Measurements from ENCODE around the gene TMEM250.
"Not testable (repeated sequence)": the region's sequence is repeated elsewhere in the genome, so short reads cannot be mapped to it uniquely, and the experiment has no call there.

Gene TMEM250

DNA sequence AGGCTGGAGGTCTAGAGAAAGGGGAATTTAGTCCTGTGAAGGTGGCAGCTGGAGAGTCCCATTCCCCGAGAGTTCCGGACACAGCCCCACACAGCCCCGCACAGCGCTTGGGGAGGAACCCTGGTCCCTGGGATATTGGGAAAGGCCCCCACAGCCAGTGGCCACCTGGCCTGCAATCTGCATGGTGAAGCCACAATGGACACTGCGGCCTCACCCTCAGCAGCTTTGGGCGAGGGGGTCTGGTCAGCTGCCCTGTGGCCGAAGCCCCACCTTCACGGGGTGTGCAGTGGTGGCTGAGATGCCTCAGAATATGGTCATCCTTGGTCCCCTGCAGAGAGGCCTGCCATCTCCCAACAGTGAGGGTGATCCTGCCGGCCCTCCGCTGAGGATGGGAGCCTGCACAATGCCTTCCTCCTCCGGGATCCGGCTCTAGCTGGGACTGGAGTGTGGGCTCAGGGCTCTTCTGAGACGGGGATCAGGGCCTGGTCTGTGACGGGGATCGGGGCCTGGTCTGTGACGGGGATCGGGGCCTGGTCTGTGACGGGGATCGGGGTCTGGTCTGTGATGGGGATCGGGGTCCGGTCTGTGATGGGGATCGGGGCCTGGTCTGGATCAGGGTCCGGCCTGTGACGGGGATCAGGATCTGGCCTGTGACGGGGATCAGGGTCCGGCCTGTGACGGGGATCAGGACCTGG lies 33.3 kb upstream of the TMEM250 start:
- in situ Hi-C loops (cut with HindIII; ENCODE audit: low sequenced_read_pairs) = loop anchor here (10.0 kb wide), 1 partner anchor 437 kb away; no protein-coding TSS in a partner anchor
- TF ChIP-seq, protein P1, sequence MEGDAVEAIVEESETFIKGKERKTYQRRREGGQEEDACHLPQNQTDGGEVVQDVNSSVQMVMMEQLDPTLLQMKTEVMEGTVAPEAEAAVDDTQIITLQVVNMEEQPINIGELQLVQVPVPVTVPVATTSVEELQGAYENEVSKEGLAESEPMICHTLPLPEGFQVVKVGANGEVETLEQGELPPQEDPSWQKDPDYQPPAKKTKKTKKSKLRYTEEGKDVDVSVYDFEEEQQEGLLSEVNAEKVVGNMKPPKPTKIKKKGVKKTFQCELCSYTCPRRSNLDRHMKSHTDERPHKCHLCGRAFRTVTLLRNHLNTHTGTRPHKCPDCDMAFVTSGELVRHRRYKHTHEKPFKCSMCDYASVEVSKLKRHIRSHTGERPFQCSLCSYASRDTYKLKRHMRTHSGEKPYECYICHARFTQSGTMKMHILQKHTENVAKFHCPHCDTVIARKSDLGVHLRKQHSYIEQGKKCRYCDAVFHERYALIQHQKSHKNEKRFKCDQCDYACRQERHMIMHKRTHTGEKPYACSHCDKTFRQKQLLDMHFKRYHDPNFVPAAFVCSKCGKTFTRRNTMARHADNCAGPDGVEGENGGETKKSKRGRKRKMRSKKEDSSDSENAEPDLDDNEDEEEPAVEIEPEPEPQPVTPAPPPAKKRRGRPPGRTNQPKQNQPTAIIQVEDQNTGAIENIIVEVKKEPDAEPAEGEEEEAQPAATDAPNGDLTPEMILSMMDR (IDR thresholded peaks at IDR 0.05; ENCODE audit: low read depth, low read length, missing control alignments) = no peak

GRCh38 chr9:136151214-136151804 lies 32.6 kb upstream of the TMEM250 start:
- TF ChIP-seq, protein P1 (IDR thresholded peaks at IDR 0.05; ENCODE audit: low read depth, low read length, missing control alignments) = no peak
- no peak overlapping the region for H3K4me3 ChIP-seq (ENCODE audit: low read depth, low read length)
- in situ Hi-C loops (cut with HindIII; ENCODE audit: low sequenced_read_pairs) = loop anchor here (10.0 kb wide), 1 partner anchor 437 kb away; no protein-coding TSS in a partner anchor
- DNase-seq (ENCODE audit: low read depth) = no peak

More for the DNA sequence above, 33.3 kb upstream of the TMEM250 start:
- DNase-seq (ENCODE audit: low read depth) = no peak
- no peak overlapping the region for H3K4me3 ChIP-seq (ENCODE audit: low read depth, low read length)

DNA sequence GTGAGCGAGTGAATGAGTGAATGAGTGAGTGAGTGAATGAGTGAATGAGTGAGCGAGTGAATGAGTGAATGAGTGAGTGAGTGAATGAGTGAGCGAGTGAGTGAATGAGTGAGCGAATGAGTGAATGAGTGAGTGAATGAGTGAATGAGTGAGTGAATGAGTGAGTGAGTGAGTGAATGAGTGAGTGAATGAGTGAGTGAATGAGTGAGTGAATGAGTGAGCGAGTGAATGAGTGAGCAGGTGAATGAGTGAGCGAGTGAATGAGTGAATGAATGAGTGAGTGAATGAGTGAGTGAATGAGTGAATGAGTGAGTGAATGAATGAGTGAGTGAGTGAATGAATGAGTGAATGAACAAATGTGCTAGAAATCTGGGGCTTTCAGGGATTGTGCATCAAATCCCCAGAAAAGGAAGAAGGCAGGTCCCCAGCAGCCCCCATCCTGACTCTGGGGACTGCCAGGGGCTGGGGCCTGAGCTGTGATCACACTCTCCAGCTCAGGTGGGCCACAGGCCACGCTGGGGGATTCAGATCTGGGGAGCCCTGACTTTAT lies 32.1 kb upstream of the TMEM250 start:
- not testable (repeated sequence) for H3K4me3 ChIP-seq (ENCODE audit: low read depth, low read length); DNase-seq (ENCODE audit: low read depth)
- in situ Hi-C loops (cut with HindIII; ENCODE audit: low sequenced_read_pairs) = loop anchor here (10.0 kb wide), 1 partner anchor 436 kb away; no protein-coding TSS in a partner anchor

GRCh38 chr9:136149853-136150252 lies 31.2 kb upstream of the TMEM250 start:
- no peak overlapping the region for H3K4me3 ChIP-seq (ENCODE audit: low read depth, low read length)
- in situ Hi-C loops (cut with HindIII; ENCODE audit: low sequenced_read_pairs) = loop anchor here (10.0 kb wide), 1 partner anchor 435 kb away; no protein-coding TSS in a partner anchor
- TF ChIP-seq, protein P1 (IDR thresholded peaks at IDR 0.05; ENCODE audit: low read depth, low read length, missing control alignments) = no peak
- DNase-seq (ENCODE audit: low read depth) = no peak

DNA sequence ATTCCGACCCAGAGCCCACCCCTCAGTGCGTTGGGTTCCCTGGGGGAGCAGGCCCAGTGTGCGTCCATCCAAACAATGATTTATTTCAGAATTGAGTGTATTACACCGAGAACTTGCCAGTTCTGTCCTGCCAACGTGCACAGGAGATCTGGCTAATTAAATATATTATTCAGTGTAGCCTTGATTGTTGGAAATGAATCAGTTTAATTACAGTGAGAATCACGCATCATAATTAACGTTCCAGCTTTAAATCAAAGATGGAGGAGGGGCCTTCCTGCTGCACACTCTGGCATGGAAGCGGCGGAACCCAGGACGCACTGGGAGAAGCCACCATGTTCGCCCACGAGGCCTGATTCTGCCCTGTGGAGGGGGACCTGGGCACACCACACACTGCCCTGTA lies 30.7 kb upstream of the TMEM250 start:
- DNase-seq (ENCODE audit: low read depth) = no peak
- in situ Hi-C loops (cut with HindIII; ENCODE audit: low sequenced_read_pairs) = no loop called here
- H3K4me3 ChIP-seq (ENCODE audit: low read depth, low read length) = no peak overlapping the region
- TF ChIP-seq, protein P1 (IDR thresholded peaks at IDR 0.05; ENCODE audit: low read depth, low read length, missing control alignments) = no peak

DNA sequence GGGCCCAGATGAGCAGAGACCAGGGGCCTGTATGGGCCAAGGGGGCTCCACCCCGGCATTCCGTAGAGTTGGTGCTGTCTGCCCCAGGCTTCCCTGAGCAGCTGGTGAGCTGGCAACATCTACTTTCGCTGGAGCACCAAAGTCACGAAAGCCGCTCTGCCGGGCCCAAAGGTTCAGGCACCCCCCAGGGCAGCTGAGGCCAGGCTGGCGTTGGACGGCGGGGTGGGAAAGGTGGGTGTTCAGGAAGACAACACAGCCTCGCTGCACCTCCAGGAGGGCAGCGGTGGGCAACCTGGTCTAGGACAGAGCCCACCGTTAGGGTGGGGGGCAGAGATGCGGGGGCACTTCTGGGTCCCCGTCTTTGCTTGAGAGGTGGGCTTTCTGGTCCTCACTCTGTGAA lies 30.1 kb upstream of the TMEM250 start:
- TF ChIP-seq, protein P1 (IDR thresholded peaks at IDR 0.05; ENCODE audit: low read depth, low read length, missing control alignments) = no peak
- DNase-seq (ENCODE audit: low read depth) = no peak
- no peak overlapping the region for H3K4me3 ChIP-seq (ENCODE audit: low read depth, low read length)
- in situ Hi-C loops (cut with HindIII; ENCODE audit: low sequenced_read_pairs) = no loop called here
